Common myeloid progenitor, CD34-positive (primary cell): ENCODE measurements around the gene TMC8.

ENCODE experiments used
- CTCF ChIA-PET: fragments of 350-600 bp; sonication (Branson Sonifier 250); formaldehyde crosslinking; loops from one replicate; lab custom pipeline; 2021; ENCODE audit warnings: antibody characterized with exemption; lab: Charles Lee
- POLR2A ChIA-PET: fragments of 350-600 bp; sonication (Branson Sonifier 250); formaldehyde crosslinking; loops from one replicate; lab custom pipeline; 2021; ENCODE audit warnings: antibody characterized with exemption; lab: Charles Lee
- DNase-seq, 3 donors: peaks; one replicate each; pipeline versions ENCODE4 v3.0.0 to v3.0.0-alpha.2; 2013
- H3K27ac ChIP-seq, 2 experiments: 1 replicate in 1 of 2; 2 replicates in 1 of 2; pipeline ENCODE4 v1.7.0; 2013; ENCODE audit warnings: inconsistent platforms in 2 of 2, low read length in 2 of 2, mild to moderate bottlenecking in 2 of 2, low read depth in 1 of 2, moderate library complexity in 1 of 2; ENCODE audit not compliant: severe bottlenecking in 2 of 2, insufficient read depth in 1 of 2, poor library complexity in 1 of 2
- H3K27me3 ChIP-seq, 5 experiments: replicated peaks in 2 of 5; 1 replicate in 3 of 5; 2 replicates in 2 of 5; pipeline versions ENCODE4 v1.6.1 to v1.7.0; 2013; ENCODE audit warnings: low read length in 4 of 5, mild to moderate bottlenecking in 2 of 5, moderate library complexity in 2 of 5, inconsistent platforms in 1 of 5; ENCODE audit not compliant: insufficient read depth in 5 of 5, control insufficient read depth in 4 of 5
- H3K36me3 ChIP-seq, 4 experiments: 1 replicate in 2 of 4; 2 replicates in 2 of 4; pipeline versions ENCODE4 v1.6.1 to v1.7.0; 2013; ENCODE audit warnings: low read length in 3 of 4, control low read depth in 1 of 4, mild to moderate bottlenecking in 1 of 4; ENCODE audit not compliant: control insufficient read depth in 4 of 4, insufficient read depth in 4 of 4
- H3K4me1 ChIP-seq, 4 experiments: 1 replicate in 3 of 4; 2 replicates in 1 of 4; pipeline versions ENCODE4 v1.6.1 to v1.7.1; 2013; ENCODE audit warnings: low read length in 3 of 4, mild to moderate bottlenecking in 3 of 4, control low read depth in 1 of 4, inconsistent platforms in 1 of 4, moderate library complexity in 1 of 4; ENCODE audit not compliant: control insufficient read depth in 4 of 4, insufficient read depth in 4 of 4; ENCODE audit errors: control extremely low read depth in 1 of 4
- H3K4me3 ChIP-seq, 7 experiments: 1 replicate in 4 of 7; 2 replicates in 3 of 7; pipeline versions ENCODE4 v1.5.1 to v1.7.0; 2013; ENCODE audit warnings: mild to moderate bottlenecking in 7 of 7, low read length in 6 of 7, moderate library complexity in 6 of 7, inconsistent platforms in 2 of 7, low read depth in 2 of 7, control low read depth in 1 of 7; ENCODE audit not compliant: insufficient read depth in 4 of 7, control insufficient read depth in 1 of 7; ENCODE audit errors: extremely low read depth in 1 of 7
- H3K9me3 ChIP-seq, 5 experiments: 1 replicate in 4 of 5; 2 replicates in 1 of 5; pipeline versions ENCODE4 v1.6.1 to v1.7.1; 2013; ENCODE audit warnings: low read length in 4 of 5, mild to moderate bottlenecking in 2 of 5, inconsistent platforms in 1 of 5, low read depth in 1 of 5, moderate library complexity in 1 of 5; ENCODE audit not compliant: control insufficient read depth in 4 of 5, insufficient read depth in 2 of 5; ENCODE audit errors: control extremely low read depth in 1 of 5
- WGBS: methylation state at CpG from one replicate; pipeline ENCODE4 v1.1.5; 2013; ENCODE audit not compliant: insufficient coverage; 5-methylcytosine and 5-hydroxymethylcytosine counted together

Gene TMC8

DNA sequence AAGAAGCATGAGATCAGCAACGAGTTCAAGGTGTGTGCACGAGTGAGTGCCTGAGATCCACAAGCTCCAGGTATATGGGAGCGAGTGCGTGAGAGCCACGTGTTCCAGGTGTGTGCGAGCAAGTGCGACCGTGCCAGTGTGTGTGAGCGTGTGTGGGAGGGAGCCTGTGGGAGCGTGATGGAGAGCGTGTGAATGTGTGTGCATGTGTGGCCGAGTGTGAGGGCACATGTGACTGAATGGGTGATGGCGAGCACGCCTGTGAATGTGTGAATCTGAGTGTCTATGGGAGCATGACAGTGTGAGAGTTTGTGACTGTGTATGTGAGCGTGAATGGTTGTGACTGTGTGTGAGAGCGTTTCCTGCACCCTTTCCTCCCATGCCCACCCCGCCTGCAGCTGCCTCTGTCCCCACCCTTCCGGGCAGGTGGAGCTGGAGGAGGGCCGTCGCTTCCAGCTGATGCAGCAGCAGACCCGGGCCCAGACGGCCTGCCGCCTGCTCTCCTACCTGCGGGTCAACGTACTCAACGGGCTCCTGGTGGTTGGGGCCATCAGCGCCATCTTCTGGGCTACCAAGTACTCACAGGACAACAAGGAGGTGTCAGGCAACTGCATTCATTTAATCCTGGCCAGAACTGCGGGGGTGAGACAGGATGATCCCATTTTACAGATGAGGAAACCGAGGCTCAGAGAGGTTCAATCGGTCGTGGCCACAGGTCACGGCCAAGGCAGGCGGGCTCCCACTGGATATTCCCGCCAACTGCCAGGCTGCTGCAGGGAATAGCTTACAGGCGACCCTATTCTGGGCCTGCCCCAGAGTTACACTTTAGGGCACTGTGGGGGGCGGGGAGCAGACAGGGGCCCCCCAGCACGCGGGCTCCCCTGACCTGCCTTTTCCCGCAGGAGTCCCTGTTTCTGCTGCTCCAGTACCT lies 3.7 kb downstream of the TMC8 start:
- ChIA-PET POLR2A (interaction anchor here (0.9 to 1.2 kb wide), 2 partner anchors 20 to 21 kb away, joined by 3 read pairs; no protein-coding TSS in a partner anchor), CTCF (interaction anchor here (0.7 to 10.4 kb wide), 13 partner anchors 8 to 116 kb away, joined by 3 to 122 read pairs (median 4); partner anchors contain the start of gene TMC6)
- no peak overlapping the region for H3K27ac ChIP-seq
- H3K36me3 ChIP-seq: peaks cover 6 to 61% (median 44%) of the 10 kb centered on the region in 4 experiments
- H3K4me3 ChIP-seq: peak overlapping the region in 4 of 7 experiments; percentile 6 to 58 (median 37)
- peak; percentile 82 to 91 (median 91) for DNase-seq
- no peaks in the 10 kb centered on the region for H3K9me3 ChIP-seq
- WGBS: 47% methylated on average over 31 of the region's 39 CpGs
- H3K4me1 ChIP-seq: peaks cover 3 to 86% (median 80%) of the 10 kb centered on the region in 4 experiments
- H3K27me3 ChIP-seq: no peaks in the 10 kb centered on the region

DNA sequence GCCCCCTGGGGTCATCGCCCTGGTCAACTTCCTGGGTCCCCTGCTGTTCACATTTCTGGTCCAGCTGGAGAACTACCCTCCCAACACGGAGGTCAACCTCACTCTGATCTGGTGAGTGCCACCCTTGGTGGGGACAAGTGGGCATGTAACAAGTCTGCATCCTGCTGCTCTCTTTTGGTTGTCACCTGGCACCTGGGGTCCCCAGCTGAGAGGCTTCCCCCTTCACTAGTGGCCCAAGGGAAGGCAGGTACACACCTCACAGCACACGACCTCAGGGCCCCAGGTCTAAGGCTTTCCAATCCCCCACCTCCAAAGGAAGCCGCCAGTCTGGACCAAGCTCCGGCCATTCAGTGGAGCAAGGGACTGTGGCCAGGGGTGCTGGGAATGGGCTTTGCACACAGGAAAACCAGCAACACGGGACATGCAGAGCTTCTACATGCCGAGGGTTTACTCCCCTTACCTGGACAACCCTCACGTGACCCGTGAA lies 4.4 kb downstream of the TMC8 start:
- Histone ChIP-seq H3K4me1 (peaks cover 3 to 81% (median 74%) of the 10 kb centered on the region in 4 experiments), H3K27me3 (no peaks in the 10 kb centered on the region), H3K36me3 (peaks cover 6 to 61% (median 44%) of the 10 kb centered on the region in 4 experiments), H3K4me3 (no peak overlapping the region), H3K9me3 (no peaks in the 10 kb centered on the region), H3K27ac (no peak overlapping the region)
- POLR2A ChIA-PET: no interaction called here
- no peak for DNase-seq
- WGBS: 91% methylated on average over 8 of the region's 9 CpGs
- CTCF ChIA-PET: interaction anchor here (0.7 to 10.4 kb wide), 11 partner anchors 8 to 98 kb away, joined by 3 to 122 read pairs (median 4); partner anchors contain the start of gene TMC6

DNA sequence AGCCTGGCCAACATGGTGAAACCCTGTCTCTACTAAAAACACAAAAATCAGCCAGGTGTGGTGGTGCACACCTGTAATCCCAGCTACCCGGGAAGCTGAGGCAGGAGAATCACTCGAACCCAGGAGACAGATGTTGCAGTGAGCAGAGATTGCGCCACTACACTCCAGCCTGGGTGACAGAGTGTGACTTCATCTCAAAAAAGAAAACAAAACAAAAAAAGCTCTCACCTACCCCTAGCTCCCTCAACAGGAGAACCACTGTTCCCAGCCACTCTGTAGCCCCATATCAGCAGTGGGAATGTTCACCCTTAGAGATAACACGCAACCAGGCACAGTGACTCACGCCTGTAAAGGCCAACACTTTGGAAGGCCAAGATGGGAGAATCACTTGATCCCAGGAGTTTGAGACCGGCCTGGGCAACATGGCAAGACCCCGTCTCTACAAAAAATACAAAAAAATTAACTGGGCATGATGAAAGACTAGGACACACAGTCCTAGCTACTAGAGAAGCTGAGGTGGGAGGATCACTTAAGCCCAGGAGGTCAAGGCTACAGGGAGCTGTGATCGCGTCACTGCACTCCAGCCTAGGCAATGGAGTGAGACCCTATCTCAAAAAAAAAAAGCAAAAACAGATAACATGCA lies 5.4 kb downstream of the TMC8 start:
- Histone ChIP-seq H3K4me3 (no peak overlapping the region), H3K27ac (no peak overlapping the region), H3K27me3 (no peaks in the 10 kb centered on the region), H3K9me3 (no peaks in the 10 kb centered on the region), H3K4me1 (peaks cover 3 to 78% (median 72%) of the 10 kb centered on the region in 4 experiments), H3K36me3 (peaks cover 6 to 63% (median 44%) of the 10 kb centered on the region in 4 experiments)
- no peak for DNase-seq
- POLR2A ChIA-PET: no interaction called here
- 96% methylated on average over 8 of the region's 9 CpGs for WGBS
- CTCF ChIA-PET: interaction anchor here (0.9 to 10.4 kb wide), 11 partner anchors 8 to 49 kb away, joined by 3 to 122 read pairs (median 4); partner anchors contain the start of gene TMC6

DNA sequence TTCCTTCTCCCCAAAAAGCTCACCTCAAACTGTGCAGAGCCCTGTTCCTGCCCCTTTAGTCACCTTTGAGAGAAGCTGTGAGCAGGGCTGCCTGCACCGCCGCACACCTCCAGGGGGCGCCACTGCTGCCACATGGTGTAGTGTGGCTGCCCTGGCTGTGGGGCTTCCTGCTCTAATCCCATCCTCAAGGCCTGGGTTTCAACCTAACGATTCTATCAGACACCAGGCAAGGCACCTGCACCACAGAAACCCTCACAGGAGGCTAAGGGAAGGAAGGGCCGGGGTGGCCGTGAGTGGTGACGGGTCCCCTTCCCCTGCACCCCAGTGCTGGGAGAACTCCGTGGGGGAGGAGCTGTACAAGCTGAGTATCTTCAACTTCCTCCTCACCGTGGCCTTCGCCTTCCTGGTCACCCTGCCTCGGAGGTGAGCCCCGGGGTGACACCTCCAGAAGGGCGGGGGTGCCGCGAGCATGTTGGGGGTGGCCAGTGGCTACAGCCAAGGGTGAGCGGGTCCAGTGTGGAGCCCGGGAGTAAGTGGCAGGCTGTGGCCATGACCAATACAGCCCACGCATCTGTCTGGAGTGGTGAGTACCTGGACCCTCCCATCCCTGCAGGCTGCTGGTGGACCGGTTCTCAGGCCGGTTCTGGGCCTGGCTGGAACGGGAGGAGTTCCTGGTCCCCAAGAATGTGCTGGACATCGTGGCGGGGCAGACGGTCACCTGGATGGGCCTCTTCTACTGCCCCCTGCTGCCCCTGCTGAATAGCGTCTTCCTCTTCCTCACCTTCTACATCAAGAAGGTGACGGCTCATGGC lies 7.0 kb downstream of the TMC8 start:
- Histone ChIP-seq H3K9me3 (no peaks in the 10 kb centered on the region), H3K27me3 (no peaks in the 10 kb centered on the region), H3K36me3 (peaks cover 6 to 77% (median 54%) of the 10 kb centered on the region in 4 experiments), H3K27ac (peak overlapping the region in 1 of 2 experiments; percentile 40), H3K4me1 (peaks cover 6 to 77% (median 70%) of the 10 kb centered on the region in 4 experiments), H3K4me3 (no peak overlapping the region)
- 61% methylated on average over 16 of the region's 26 CpGs for WGBS
- ChIA-PET CTCF (interaction anchor here (0.8 to 10.4 kb wide), 9 partner anchors 11 to 103 kb away, joined by 3 to 122 read pairs (median 5); partner anchors contain the start of gene TMC6), POLR2A (interaction anchor here (1.0 kb wide), 1 partner anchor 116 kb away, joined by 3 read pairs; no protein-coding TSS in a partner anchor)
- peak in 2 of 3 donors; percentile 66 to 76 for DNase-seq

DNA sequence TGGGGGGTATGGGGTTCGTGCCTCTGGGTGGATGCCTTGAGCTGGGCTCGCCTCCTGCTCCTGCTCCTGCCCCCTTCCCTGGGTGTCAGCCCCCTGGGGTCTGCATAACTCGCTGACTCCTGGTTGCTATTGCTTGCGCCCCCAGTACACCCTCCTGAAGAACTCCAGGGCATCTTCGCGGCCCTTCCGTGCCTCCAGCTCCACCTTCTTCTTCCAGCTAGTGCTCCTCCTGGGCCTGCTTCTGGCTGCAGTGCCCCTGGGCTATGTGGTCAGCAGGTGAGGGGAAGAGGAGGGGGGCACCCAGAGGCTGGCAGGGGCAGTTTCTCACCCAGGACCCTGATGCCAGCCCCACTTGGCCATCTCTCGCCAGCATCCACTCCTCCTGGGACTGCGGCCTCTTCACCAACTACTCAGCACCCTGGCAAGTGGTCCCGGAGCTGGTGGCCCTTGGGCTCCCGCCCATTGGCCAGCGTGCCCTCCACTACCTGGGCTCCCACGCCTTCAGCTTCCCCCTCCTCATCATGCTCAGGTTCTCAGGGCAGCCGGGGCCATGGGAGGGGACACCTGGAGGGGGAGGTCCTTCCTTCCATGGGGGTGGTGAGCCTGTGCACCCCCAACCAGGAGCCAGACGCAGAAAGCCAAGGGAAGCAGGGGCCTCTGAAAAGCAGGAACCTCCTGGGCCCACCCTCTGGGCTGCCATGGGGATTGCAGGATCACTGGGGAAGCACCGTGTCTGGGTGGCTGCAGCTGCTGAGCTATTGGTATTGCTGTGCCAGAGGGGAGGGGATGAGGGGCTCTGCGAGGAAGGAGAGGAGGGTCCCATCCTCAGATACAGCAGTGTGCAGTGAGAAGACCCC lies 7.9 kb downstream of the TMC8 start:
- Histone ChIP-seq H3K36me3 (peaks cover 6 to 70% (median 49%) of the 10 kb centered on the region in 4 experiments), H3K27me3 (no peaks in the 10 kb centered on the region), H3K4me1 (peaks cover 6 to 71% (median 64%) of the 10 kb centered on the region in 4 experiments), H3K27ac (no peak overlapping the region), H3K9me3 (no peaks in the 10 kb centered on the region), H3K4me3 (no peak overlapping the region)
- 88% methylated on average over 7 of the region's 17 CpGs for WGBS
- no peak for DNase-seq
- POLR2A ChIA-PET: interaction anchor here (1.0 kb wide), 1 partner anchor 115 kb away, joined by 3 read pairs; no protein-coding TSS in a partner anchor
- CTCF ChIA-PET: interaction anchor here (0.8 to 10.4 kb wide), 8 partner anchors 10 to 103 kb away, joined by 3 to 122 read pairs (median 28); partner anchors contain the start of gene TMC6
